GM12865 (cell line): ENCODE measurements around the gene OR10K2.
"Not testable (repeated sequence)": the region's sequence is repeated elsewhere in the genome, so short reads cannot be mapped to it uniquely, and the experiment has no call there.

ENCODE experiments used
- DNase-seq: peaks from one replicate; pipeline ENCODE4 v3.0.0; 2010; ENCODE audit warnings: low read depth
- H3K4me3 ChIP-seq: 2 replicates; pipeline ENCODE4 v1.5.1; 2011; ENCODE audit warnings: mild to moderate bottlenecking, low read depth, low read length, control low read depth
- CTCF ChIP-seq: IDR thresholded peaks from 2 replicates; pipeline ENCODE4 v1.5.1; 2011; ENCODE audit warnings: low read length, control low read depth, low read depth, inconsistent platforms; ENCODE audit not compliant: insufficient read depth; ENCODE audit errors: missing control alignments

Gene OR10K2

GRCh38 chr1:158445376-158445775 is 19.3 kb upstream of the OR10K2 start:
- no peak for TF ChIP-seq CTCF
- no peak for DNase-seq
- no peak overlapping the region for H3K4me3 ChIP-seq

- no peak overlapping the region for H3K4me3 ChIP-seq
- no peak for DNase-seq
- no peak for TF ChIP-seq CTCF
These were observed 8.7 kb upstream of the OR10K2 start for GRCh38 chr1:158434741-158435140.

- not testable (repeated sequence) for DNase-seq
These were observed 4.1 kb upstream of the OR10K2 start for GRCh38 chr1:158430163-158430562.

GRCh38 chr1:158425027-158425426 is 1.0 kb downstream of the OR10K2 start:
- H3K4me3 ChIP-seq = no peak overlapping the region
- no peak for TF ChIP-seq CTCF
- DNase-seq = no peak

More at GRCh38 chr1:158430163-158430562, 4.1 kb upstream of the OR10K2 start:
- not testable (repeated sequence) for H3K4me3 ChIP-seq

- no peak for TF ChIP-seq CTCF
- no peak overlapping the region for H3K4me3 ChIP-seq
- DNase-seq = no peak
These were observed 3.8 kb downstream of the OR10K2 start for GRCh38 chr1:158422212-158422611.

- no peak overlapping the region for H3K4me3 ChIP-seq
- no peak for DNase-seq
- no peak for TF ChIP-seq CTCF
These were observed 8.5 kb downstream of the OR10K2 start for GRCh38 chr1:158417586-158417985.

GRCh38 chr1:158414651-158415345 is 11.2 kb downstream of the OR10K2 start:
- H3K4me3 ChIP-seq = no peak overlapping the region
- DNase-seq = no peak
- TF ChIP-seq CTCF = no peak
